ENCODE results near the gene CIB4. TPM values are rescaled to one million over a fixed set of nuclear protein-coding genes. Genes with fewer than 3 reads are reported as not detected.

The CIB4 gene
- total RNA-seq, 4 donors from 2014 or later = 0.45 to 0.94 TPM; not detected in 2

DNA sequence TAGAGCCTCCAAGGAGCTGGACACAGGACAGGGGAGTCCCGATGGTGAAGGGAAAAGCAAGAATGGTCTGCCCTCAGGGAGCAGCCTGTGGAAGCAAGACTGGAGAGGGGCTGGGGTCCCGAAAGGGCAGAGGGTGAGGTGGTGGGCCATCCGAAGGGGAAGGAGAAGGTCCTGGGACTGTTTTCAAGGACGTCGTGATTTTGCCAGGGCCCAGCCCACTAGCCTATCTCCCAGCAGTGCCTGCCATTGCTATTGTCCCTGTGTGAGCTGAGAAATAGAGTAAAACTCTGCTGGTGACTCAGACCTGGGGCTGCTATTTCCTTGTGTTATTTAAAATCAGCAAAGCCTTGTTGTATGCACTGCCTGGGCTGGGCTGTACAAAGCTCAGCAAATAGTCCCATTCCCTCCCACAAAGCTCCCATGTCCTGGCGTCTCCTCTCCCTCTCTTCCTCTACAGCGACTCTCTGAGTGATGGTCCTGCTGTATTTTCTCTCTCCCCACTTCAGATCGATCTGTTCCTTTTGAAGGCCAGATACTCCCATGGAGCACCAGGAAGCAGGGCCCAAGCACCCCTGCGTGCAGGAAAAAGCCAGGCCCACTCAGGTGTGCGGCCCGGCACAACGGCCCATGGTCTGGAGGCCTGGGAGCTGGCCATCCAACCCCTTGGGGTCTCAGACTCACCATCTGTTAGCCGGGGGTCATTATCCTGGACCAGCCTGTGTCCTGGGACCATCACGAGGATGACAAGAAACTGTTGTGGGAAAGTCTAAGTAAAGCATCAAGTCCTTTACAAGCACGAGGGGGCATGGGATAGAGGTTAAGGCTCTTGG, 98.3 kb downstream of the CIB4 start:
- peaks cover 24 to 29% of the 10 kb centered on the region in 2 donors for H3K4me1 ChIP-seq
- H3K36me3 ChIP-seq = no peaks in the 10 kb centered on the region
- no peak for DNase-seq
- TF ChIP-seq, protein P1, sequence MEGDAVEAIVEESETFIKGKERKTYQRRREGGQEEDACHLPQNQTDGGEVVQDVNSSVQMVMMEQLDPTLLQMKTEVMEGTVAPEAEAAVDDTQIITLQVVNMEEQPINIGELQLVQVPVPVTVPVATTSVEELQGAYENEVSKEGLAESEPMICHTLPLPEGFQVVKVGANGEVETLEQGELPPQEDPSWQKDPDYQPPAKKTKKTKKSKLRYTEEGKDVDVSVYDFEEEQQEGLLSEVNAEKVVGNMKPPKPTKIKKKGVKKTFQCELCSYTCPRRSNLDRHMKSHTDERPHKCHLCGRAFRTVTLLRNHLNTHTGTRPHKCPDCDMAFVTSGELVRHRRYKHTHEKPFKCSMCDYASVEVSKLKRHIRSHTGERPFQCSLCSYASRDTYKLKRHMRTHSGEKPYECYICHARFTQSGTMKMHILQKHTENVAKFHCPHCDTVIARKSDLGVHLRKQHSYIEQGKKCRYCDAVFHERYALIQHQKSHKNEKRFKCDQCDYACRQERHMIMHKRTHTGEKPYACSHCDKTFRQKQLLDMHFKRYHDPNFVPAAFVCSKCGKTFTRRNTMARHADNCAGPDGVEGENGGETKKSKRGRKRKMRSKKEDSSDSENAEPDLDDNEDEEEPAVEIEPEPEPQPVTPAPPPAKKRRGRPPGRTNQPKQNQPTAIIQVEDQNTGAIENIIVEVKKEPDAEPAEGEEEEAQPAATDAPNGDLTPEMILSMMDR (IDR thresholded peaks at IDR 0.05) = no peak
- TF ChIP-seq POLR2A (IDR thresholded peaks at IDR 0.05) = no peak
- no peak overlapping the region for H3K4me3 ChIP-seq (replicated peaks in 1 of 3)
- no peaks in the 10 kb centered on the region for H3K9me3 ChIP-seq
- 77 to 82% methylated on average over 15 of the region's 15 CpGs for WGBS, 2 donors
- intact Hi-C loops (cut with DNase I) = no loop called here
- peak overlapping the region in 1 of 3 donors; percentile 57 for H3K27ac ChIP-seq
- no peaks in the 10 kb centered on the region for H3K27me3 ChIP-seq

DNA sequence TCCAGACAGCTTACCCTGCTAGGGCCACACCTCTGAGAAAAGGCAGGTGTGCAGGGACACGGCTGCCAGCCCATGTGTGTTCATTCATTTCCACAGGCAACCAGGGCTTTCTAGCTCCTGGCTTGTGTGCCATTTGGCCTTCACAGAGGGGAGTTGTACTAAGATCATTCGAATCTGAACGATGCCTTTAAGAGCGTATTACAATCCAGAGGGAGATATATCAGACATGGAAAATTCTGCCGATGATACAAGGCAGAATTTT, 99.0 kb downstream of the CIB4 start:
- Histone ChIP-seq H3K27ac (peak overlapping the region in 2 of 3 donors; percentile 57 to 70), H3K4me1 (peaks cover 24 to 29% of the 10 kb centered on the region in 2 donors), H3K9me3 (no peaks in the 10 kb centered on the region), H3K36me3 (no peaks in the 10 kb centered on the region), H3K27me3 (no peaks in the 10 kb centered on the region), H3K4me3 (replicated peaks in 1 of 3) (no peak overlapping the region)
- WGBS, 2 donors = 80 to 83% methylated on average over 5 of the region's 5 CpGs
- intact Hi-C loops (cut with DNase I) = no loop called here
- TF ChIP-seq, protein P1 (IDR thresholded peaks at IDR 0.05) = no peak
- no peak for TF ChIP-seq POLR2A (IDR thresholded peaks at IDR 0.05)
- peak; percentile 18 to 23 for DNase-seq

DNA sequence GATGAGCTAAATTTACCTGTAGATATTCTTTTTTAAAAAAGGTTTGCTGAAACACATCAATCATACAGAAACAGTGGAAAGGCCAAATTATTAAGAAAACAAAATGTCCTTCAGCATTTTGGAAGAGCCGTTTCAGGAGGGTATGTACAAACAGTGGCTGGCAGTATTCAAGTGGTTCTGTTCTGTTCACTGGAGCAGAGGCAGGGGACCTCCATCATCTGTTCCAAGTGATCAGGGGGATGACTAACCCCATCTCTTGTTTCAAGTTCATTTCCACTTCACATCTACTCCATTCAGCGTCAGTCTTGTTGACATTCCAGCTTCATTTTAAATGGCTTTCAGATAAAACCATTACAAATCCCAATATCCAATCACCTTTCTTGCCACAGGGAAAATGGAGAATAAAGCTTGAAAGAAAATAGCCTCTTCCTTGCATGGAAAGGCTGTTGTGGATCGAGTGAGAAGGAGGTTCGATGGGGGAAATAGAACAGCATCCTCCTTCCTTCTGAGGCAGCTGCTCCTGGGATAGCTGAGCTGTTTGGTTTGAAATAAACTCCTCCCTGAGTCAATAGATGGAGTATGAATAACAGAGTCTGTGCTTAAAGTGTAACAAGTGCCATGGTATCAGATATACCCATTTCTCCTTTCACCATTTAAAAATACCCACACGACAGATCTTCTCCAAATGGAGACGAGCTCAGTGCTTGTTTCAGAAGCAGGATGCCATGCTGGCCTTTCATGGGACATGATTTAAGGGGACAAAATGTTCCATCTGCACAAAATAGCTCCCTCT, 99.6 kb downstream of the CIB4 start:
- Histone ChIP-seq H3K27ac (peak overlapping the region in 2 of 3 donors; percentile 57 to 70), H3K36me3 (no peaks in the 10 kb centered on the region), H3K4me3 (replicated peaks in 1 of 3) (no peak overlapping the region), H3K9me3 (no peaks in the 10 kb centered on the region), H3K4me1 (peaks cover 24 to 29% of the 10 kb centered on the region in 2 donors), H3K27me3 (no peaks in the 10 kb centered on the region)
- TF ChIP-seq, protein P1 (IDR thresholded peaks at IDR 0.05) = no peak
- TF ChIP-seq POLR2A (IDR thresholded peaks at IDR 0.05) = no peak
- peak; percentile 58 to 71 for DNase-seq
- intact Hi-C loops (cut with DNase I) = no loop called here
- WGBS, 2 donors = 42 to 50% methylated on average over 6 of the region's 6 CpGs

DNA sequence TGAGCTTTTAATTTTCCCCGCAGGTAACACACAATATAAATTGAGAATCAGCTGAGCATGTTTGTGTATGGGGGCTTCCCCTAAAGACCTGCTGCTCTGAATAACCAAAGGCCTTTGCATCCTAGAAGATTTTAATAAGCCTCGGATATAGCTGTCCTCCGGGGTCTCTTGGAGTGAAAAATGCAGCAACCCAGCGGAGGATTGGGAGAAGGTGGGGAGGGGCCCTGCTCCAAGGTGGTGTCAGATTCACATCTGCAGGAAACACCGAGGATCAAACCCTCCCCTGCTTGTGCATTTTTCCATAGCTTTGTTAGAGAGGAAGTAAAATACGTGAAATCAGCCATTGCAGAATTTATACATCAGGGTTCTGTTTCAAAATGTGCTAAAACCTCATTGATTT, 100.2 kb downstream of the CIB4 start:
- intact Hi-C loops (cut with DNase I) = no loop called here
- no peak for DNase-seq
- no peaks in the 10 kb centered on the region for H3K9me3 ChIP-seq

More for the DNA sequence above, 100.2 kb downstream of the CIB4 start:
- Histone ChIP-seq H3K36me3 (no peaks in the 10 kb centered on the region), H3K27ac (peak overlapping the region in 1 of 3 donors; percentile 41), H3K4me3 (replicated peaks in 1 of 3) (no peak overlapping the region), H3K4me1 (peaks cover 24 to 29% of the 10 kb centered on the region in 2 donors), H3K27me3 (no peaks in the 10 kb centered on the region)
- 41 to 61% methylated on average over 6 of the region's 6 CpGs for WGBS, 2 donors
- TF ChIP-seq POLR2A (IDR thresholded peaks at IDR 0.05) = no peak
- TF ChIP-seq, protein P1 (IDR thresholded peaks at IDR 0.05) = no peak
